Non-pigmented ciliary epithelial cell (primary cell): Measurements from ENCODE around the gene RMND5B.
"Not testable (repeated sequence)": the region's sequence is repeated elsewhere in the genome, so short reads cannot be mapped to it uniquely, and the experiment has no call there.

Source experiments
- DNase-seq: peaks from one replicate; pipeline ENCODE4 v3.0.0-alpha.2; 2010; ENCODE audit warnings: low read depth

Gene RMND5B

DNA sequence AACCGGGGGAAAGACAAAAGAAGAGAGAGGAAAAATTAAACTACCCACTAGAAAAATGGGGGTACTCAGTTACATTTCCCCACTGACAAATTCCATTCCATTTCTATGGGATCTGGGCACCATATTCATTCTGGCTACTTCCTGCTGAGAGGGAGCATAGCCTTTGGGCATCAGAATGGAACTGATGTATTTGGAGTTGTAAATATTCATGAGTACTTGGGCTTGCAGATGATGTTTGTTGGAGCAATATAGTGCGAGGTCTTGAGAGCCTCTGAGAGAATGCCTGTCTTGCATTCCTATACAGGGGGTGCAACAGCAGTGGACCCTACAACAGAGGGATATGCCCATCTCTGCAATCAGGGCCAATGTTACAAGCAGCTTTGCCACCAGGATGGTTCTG lies 39.6 kb downstream of the RMND5B start:
- DNase-seq, result no peak

DNA sequence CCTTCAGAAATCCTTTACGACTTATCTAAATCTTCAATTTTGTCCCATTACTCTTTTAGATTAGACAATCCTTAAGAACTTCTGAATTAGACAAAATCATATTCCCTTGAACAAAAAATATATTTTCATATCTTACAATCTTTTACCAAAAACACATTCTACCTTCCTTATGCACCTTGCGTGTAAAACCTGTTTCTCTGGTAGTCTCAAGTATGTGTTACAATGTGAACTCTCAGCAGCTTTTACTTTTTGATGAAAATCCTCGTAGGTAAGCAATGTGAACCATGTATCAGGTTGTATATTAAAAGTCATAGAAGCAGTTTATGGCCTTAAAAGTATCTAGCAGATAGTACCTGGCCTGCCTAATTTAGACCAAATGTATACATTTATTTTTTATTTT lies 43.6 kb downstream of the RMND5B start:
- DNase-seq, result no peak

DNA sequence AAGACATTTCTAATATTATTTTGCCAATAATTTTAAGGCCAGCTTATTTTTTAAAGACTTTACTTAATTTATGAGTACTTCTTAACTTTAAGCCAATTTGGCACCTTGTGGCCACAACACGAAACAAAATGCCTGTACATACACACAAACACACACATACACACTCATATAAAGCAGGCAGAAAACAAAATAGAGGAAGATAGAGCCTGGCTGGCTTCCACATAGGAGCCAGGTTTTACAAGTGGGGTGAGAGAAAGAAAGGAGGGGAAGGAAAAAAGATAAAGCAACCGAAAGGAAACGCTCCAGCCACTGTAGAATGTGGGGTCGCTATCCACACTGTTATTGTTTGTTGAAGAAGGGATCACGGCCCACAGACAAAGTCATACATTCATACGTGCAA lies 46.0 kb downstream of the RMND5B start:
- no peak for DNase-seq

DNA sequence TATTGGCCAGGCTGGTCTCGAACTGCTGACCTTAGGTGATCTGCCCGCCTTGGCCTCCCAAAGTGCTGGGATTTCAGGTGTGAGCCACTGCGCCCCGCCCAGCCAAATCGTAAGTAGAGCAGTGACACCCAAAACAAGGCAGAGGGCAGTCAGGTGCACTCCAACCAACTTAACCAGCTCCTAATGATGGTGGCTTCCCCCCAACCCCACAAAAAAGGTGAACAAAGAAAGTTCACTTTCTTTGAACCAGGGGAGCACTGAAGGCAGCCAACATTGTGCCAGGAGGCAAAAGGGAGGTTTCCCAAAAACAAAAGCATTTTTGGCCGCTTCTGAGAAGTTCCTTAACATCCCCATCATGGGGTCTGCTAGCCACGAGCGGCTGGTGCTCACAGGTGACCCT lies 46.8 kb downstream of the RMND5B start:
- DNase-seq, result no peak

DNA sequence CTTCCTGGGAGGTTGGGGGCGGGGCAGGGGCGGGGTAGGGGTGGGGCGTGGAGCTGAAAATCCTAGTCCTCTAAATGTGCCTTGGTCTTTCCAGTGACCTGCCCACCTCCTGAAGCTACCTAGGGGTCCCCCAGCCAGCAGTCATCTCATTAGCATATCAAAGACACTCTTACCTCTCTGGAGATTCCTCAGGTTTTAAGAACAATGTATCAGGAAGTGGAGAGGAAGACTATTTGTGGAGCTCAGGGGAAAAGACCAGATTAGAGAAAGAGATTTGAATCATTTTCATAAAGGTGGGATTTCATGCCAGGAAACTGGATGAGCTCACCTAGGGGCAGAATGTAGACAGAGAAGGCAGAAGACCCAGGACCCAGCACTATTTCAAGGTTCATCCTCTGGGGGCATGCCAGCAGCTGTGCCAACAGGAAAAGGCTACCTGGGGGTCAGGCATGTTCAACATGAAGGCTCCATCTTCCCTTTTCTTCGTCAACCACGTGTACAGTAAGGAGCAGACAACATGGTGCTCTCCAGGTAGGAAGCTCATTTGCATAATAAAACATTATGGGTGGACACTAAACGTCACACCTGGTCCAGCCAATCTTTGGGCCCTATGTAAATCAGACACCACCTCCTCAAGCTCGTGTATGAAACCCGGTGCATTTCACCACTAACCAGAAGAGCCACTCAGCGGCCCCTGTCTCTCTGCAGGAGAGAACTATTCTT lies 49.5 kb downstream of the RMND5B start:
- DNase-seq, result no peak

DNA sequence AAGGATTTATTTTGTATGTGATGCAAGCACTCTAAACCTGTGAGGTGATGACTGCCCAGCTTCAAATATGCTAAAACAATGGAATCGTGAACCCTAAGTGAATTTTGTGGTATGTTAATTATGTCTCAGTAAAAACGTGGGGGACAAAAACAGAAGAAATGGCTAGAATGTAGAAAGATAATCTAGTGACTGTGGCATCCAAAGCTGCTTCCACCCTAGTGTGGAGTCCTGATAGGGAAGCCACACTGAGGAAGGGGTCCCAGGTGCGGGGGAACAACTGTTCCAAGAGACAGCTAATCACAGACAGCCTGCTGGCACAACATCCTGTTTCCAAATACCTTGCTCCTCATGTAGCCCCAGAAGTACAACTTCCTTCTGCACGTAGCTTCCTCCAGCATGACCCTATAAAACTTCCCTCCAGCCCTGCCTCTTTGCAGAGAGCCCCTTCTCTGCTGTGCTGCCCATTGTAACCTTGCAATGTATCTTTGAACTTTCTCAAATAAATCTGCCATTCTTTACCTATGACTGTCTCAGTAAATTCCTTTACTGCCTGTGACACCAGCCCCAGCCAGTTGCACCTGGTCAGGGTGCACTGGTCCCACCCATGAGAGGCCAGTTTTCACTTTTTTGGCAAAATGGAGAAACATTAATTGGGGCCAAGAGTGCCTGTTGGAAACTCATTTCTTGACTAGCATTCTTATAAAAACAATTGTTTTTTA lies 51.5 kb downstream of the RMND5B start:
- no peak for DNase-seq

DNA sequence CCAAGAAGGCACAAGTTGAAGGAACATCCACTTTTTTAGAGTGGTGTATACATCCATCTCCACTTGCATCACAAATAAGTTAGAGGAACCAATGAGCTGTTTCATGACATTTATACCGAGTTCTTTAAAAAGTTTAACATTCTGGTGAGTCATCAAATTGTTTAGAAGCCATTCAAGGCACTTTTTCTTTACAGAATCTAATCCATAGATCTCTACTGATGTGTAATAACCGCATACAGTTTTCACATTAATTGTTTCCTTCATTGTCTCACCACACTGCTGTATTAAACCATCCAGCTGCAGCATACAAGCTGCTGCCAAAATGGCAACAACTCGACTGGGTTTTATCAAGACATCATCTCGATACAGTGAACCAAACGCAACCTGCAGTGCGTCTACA lies 55.6 kb downstream of the RMND5B start:
- no peak for DNase-seq

DNA sequence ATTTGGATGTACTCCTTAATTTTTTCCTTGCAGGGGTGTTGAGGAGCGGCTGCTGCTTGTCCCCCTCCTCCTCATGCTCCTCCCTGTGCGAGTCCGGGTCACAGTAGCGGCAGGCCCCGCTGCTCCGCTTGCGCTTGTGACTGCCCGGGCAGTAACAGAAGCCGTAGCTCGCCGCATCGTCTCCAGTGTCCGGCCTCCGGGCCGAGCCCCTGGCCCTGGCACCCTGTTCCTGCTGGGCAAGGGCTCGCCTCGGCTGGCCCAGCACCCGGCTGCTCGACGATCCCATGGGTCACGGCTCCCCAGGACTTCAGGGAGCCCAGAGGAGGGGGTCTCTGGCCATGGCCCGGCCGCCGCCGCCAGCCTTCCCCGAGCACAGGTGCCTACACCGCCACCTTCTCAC lies 56.2 kb downstream of the RMND5B start, which contains the start of gene GMCL2:
TSS of gene GMCL2 (minus strand) at position 358 of the 400 bp plus-strand sequence. CDS start at position 286, 72 bp downstream.
- DNase-seq, result no peak

DNA sequence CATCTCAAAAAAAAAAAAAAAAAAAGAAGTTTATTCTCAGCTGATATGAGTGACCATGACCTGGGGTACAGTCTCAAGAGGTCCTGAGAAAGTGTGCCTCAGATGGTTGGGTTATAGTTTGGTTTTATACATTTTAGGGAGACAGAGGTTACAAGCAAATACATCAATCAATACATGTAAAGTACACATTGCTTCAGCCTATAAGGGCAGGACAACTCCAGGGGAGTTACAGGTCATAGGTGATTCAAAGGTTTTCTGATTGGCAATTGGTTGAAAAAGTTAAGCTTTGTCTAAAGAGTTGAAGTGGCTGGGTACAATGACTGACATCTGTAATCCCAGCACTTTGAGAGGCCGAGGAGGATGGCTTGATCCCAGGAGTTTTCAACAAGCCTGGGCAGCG lies 58.6 kb downstream of the RMND5B start:
- no peak for DNase-seq

DNA sequence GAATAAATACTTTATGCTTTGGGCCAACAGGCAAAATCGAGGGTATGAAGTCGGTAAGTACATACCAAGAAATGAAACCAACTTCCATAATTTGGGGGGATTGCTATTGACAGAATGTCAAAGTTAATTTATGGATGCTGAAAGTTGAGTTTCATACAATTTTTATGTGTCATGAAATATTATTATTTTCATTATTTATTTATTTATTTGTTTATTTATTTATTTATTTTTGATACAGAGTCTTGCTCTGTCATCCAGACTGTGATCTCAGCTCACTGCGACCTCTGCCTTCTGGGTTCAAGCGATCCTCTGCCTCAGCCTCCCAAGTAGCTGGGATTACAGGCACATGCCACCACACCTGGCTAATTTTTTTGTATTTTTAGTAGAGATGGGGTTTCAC lies 60.8 kb downstream of the RMND5B start:
- no peak for DNase-seq

DNA sequence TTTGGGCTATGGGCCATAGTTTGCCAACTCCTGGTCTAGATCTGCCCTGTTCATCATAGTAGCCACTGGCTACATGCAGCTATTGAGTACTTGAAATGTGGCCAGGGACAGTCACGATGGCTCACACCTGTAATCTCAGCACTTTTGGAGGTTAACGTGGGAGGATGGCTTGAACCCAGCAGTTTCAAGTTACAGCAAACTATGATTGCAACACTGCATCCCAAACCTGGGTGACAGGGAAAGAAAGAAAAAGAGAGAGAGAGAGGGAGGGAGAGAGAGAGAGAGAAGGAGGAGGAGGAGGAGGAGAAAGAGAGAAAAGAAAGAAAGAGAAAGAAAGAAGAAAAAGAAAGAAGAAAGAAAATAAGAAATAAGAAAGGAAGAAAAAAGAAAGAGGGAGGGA lies 61.4 kb downstream of the RMND5B start:
- no peak for DNase-seq

DNA sequence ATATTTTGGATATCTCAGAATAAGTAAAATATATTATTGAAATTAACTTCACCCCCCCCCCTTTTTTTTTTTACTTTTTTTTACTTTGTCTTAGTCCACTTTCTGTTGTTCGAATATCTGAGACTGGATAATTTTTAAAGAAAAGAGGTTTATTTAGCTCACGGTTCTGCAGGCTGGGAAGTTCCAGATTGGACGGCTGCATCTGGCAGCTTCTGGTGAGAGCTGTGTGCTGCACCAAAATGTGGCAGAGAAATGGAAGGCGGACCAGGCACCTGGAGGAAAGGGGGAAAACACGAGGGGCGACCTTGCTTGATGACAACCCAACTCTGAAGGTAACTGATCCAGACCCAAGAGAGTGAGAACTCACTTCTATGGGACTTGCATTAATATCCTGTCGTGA lies 62.0 kb downstream of the RMND5B start:
- no peak for DNase-seq

DNA sequence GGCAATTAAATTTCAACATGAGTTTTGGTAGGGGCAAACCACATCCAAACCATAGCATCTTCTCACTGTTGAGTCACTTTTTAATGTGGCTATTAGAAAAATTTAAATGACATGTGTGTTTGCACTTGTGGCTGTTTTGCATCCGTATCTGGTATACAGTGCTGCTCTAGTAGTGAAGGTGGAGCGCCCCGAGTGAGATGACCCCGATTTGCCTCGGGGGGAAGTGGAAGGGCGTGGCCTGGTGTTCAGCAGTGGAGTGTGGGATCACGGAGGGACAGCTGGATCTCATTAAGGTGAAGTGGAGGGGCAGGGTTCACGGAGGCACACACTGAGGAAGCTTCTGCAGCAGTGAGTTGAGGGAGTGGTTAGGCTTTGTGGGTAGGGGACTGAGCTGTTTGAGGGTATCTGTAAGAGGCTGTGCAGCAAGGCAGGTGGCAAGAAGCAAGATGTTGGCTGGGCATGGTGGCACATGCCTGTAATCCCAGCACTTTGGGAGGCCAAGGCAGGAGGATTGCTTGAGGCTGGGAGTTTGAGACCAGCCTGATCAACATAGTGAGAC lies 62.5 kb downstream of the RMND5B start:
- no peak for DNase-seq

DNA sequence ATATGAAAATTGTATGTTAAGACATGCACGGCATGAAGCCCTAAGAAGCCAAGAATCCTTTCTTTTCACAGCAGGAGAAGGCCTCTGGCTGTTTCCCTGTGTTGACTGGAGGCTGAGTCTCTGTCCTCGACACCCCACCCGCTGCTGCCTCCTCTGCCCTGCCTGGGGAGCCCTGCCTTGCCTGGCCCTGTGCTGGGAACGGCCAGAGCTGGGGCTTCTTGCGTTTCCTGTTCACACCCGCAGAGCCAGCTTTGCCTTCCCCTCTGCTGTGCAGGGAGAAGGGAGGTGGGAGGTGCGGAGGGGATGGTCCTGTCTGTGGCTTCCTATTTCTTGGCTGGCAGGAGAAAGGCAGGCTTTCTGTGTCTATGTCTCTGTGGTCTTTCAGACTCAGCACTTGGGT lies 63.2 kb downstream of the RMND5B start:
- DNase-seq, result no peak

DNA sequence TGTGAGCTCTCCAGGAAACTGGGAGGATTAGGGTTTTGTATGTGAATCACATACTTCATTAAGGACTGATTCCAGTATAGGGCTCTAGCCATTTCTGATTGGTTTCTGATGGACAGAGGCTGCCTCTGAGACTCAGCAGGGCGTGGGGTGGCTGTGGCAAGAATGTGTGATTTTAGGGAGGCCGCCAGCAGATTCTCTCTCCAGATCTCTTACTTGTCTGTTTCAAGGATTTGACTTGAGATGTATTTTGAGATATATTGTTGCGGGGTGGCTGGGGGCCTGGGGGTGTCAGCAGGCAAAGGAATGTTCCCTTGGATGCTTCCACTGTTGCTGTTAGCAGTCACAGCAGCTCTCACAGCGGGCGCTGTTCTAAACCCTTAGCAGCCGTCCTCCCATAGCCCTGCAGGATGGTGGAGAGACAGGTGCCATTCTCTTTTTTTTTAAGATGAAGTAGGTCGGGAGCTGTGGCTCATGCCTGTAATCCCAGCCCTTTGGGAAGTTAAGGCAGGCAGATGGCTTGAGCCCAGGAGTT lies 65.5 kb downstream of the RMND5B start:
- no peak for DNase-seq

DNA sequence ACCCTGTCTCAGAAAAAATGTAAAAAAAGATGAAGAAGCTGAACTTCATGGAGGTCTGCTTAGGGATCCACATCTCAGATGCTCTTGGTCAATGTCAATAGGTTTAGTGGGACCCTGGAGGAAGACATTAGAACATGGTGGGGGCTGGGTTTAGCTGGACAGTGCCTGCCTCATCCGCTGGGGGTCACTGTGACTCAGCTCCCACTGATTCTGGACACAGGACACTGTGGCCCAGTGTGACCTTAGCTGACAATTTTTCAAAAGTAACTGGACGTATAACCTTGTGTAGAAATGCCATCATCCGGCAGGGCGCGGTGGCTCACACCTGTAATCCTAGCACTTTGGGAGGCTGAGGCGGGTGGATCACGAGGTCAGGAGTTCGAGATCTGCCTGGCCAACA lies 66.2 kb downstream of the RMND5B start:
- no peak for DNase-seq

DNA sequence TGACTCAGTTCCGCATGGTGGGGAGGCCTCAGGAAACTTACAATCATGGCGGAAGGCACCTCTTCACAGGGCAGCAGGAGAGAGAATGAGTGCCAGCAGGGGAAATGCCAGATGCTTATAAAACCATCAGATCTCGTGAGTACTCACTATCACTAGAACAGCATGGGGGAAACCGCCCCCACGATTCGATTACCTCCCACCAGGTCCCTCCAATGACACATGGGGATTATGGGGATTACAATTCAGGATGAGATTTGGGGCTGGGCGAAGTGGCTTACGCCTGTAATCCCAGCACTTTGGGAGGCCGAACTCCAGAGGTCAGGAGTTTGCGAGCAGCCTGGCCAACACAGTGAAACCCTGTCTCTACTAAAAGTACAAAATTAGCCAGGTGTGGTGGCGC lies 67.3 kb downstream of the RMND5B start:
- not testable (repeated sequence) for DNase-seq

DNA sequence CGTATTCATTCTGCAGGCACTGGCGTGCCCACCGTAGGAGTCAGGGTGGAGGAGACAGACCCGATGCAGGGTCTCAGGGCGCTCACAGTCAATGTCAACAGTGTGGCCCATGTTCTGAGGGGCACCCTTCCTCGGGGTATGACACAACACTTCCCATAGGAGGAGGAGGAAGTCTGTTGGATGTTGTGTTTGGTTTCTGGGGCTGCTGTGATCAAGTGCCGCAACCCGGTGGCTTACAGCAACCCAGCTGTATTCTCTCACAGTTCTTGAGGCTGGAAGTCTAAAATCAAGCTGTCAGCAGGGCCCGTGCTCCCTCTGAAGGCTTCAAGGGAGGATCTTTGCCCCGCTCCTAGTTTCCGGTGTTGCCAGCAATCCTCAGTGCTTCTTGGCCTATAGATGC lies 67.9 kb downstream of the RMND5B start:
- DNase-seq, result no peak

DNA sequence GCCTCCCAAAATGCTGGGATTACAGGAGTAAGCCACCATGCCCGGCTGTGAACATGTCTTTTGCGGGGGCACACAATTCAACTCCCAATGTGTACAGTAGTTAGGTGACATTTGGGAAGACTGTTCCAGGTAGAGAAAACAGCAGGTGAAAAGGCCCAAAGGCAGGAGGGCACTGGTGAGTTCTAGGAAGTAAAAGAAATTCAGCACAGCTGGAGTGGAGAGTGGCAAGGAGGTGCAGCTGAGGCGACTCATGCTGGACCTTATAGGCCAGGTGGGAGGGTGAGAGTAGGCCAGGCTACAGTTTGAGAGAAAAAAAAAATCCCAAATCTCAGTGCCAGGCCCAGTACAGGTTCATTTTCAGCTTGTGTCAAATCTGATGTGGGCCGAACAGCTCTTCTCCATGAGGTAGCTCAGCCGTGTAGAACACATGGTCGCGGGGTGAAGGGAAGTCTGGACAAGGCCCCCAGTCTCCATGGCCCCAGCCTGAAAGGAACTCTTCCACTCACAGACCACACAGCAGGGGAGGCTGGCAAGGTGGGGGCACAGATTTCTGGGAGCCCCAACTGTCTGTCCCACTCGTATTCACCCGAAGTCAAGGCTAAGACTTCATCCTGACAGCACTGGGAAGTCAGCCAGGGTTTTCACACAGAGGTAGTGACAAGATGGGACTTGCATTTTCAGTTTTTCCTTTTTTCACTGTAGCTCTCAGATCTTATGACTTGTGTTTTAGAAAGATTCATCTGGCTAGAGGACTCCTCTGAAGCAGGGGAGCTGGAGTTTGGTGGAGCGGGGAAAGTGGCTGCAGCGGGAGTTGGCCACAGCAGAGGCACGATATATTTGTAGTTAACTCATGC lies 69.0 kb downstream of the RMND5B start:
- DNase-seq, result no peak
